ENCODE data around the gene PSAP.
A peak's percentile ranks its signal among the peaks of the same experiment; 100 is the strongest.
"Not testable (repeated sequence)": the region's sequence is repeated elsewhere in the genome, so short reads cannot be mapped to it uniquely, and the experiment has no call there.

The PSAP gene

DNA sequence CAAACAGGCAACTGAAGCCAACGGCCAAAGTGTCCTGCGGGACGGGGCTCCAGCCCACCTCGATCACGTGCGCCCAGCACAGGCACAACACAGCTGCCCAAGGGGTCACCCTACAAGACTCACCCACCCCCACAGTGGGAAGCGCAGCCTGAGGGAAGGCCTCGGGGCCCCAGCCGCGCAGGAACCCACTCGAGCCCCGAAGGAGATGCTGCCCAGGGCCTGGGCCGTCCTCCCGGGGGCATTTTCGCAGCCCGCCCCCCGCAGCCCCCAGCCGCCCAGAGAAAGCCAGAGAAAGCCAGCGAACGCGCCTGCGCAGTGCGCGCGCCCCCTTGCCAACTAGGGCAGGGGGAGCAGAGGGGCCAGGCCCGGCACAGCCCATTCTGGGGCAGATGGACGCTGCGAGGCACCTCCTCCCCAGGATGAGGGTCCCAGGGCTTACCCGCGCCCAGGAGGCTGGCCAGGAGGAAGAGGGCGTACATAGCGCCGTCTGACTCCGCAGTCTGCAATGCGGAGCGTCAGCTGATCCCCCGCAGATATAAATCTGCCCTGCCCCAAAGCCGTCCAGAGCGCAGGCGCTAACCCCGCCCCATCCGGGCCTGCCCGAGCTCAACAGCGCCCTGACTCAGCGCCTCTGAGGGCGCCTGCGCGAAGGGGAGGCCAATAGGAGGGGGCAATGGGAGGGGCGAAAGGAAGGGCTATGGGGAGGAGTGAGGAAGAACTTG lies at the start of gene PSAP:
PSAP (minus strand) TSS at position 509 of the 722 bp plus-strand sequence; CDS start at position 479, 30 bp downstream.
- intact Hi-C loops (cut with DNase I) = loop anchor here (1.0 kb wide), 1 partner anchor 9 kb away; no protein-coding TSS in a partner anchor

DNA sequence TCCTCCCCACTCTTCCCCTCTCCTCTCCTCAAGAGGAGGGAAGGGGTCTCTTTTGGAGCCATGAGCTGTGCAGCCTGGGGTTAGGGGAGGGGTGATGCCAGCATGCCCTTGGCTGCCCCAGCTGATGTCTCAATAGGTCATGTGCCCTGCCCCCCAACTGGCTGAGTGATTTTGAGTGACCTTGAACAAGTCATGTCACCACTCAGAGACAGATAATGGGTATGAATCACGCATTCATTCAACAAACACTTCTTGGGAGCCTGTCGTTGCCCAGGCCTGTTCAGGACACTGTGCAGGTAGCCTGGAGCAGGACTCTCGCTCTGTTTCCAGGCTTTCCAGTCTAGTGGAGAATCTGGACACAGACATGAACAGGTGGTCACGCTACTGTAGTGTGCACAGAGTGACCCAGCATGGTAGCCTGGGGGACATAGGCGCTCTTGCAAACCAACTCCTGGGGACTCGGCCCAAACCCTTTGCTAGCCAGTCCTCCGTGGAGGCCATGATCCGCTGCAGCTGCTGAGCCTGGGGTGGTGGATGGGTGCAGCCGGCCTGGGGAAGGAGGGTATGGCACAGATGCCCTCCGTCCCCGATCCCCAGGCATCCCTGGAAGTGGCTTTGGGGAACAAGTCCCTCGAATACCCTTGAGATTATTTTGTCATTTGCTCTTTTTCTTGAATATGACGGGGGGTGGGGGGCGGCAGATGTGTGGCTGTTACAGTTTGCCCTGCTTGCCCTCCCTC lies 49.6 kb upstream of the PSAP start:
- intact Hi-C loops (cut with DNase I) = no loop called here
- peak in 2 of 10 donors; percentile 63 to 74 for DNase-seq

More for the DNA sequence above, at the start of gene PSAP:
- peak; percentile 96 to 100 (median 98) for DNase-seq

DNA sequence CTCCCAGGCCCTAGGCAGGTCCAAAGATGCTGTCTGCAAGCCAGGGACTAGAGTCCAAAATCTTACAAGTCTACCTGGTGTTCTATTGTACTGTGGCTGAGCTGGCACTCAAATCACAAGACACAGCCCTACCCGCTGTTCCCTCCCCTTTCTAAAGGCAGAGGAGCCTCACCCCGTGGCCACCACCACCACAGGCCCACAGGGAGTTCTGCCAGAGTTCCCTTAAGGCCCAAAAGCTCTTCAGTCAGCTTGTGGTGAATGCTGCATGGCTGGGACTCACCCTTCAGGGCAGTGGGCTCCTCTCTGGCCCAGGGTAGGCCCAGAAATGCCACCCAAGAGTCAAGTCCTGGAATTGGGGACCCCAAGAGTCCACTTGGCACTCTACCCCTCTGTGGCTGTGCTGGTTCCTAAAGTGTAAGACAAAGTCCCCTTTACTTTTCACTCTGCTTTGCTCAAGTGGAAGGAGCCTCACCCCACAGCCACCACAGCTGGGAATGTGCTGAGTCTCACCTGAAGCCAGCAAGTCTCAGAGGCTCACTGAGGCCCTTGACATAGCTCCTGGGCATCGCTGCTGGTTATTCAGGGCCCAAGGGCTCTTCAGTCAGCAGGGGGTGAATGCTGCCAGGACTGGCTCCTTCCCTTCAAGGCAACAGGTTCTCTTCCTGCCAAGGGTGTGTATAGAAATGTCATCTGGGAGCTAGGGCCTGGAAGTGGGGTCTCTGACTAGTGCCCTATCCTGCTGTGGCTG lies 48.8 kb upstream of the PSAP start:
- peak in 2 of 10 donors; percentile 43 to 73 for DNase-seq
- intact Hi-C loops (cut with DNase I) = loop anchor here (5.0 kb wide), 3 partner anchors 52 to 518 kb away; no protein-coding TSS in a partner anchor

DNA sequence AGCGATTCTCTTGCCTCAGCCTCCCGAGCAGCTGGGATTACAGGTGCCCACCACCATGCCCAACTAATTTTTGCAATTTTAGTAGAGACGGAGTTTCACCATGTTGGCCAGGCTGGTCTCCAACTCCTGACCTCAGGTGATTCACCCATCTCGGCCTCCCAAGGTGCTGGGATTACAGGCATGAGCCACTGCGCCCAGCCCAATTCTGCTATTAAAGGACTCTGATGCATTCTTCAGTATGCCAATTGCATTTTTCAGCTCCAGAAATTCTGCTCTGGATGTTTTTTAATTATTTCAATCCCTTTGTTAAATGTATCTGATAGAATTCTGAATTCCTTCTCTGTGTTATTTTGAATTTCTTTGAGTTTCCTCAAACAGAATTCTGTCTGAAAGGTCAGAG lies 47.3 kb upstream of the PSAP start:
- intact Hi-C loops (cut with DNase I) = loop anchor here (5.0 kb wide), 3 partner anchors 54 to 516 kb away; no protein-coding TSS in a partner anchor

DNA sequence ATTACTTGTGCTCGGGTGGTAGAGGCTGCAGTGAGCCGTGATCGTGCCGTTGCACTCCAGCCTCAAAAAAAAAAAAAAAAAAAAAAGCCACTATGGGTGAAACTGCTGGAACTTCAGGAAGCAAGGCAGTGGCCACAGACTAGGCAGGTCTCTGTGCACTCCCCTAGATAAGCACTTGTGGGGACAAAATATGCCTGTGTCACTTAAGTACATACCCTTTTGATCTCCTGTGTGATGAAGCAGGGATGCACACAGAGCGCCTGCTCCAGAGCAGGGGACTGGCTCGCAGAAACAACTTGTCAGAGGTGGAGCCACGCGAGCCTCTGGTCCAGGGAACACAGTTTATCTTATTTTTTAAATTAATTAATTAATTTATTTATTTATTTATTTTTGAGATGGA lies 42.9 kb upstream of the PSAP start:
- DNase-seq = peak in 2 of 10 donors; percentile 19 to 61

More for the DNA sequence above, 47.3 kb upstream of the PSAP start:
- DNase-seq = peak in 2 of 10 donors; percentile 10 to 12

DNA sequence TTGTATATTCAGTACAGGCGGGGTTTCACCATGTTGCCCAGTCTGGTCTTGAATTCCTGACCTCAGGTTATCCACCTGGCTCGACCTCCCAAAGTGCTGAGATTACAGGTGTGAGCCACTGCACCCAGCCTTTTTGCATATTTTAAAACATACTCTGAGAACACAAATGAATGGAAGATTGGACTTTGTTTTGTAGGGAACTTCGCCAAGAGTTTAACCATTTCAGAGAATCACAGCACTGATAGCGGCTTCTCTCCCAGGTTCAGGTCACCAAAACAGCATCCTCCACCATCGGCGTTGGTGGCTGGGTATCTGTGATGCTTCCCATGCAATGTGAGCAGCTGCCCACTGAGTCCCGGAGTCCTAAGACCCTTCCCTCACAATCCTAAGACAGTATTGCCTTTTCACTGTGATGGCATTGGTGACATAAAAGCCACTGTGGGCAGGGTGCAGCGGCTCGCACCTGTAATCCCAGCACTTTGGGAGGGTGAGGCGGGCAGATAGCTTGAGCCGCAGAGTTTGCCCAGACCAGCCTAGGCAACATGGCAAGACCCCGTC lies 42.3 kb upstream of the PSAP start:
- intact Hi-C loops (cut with DNase I) = no loop called here
- peak in 2 of 10 donors; percentile 8 to 14 for DNase-seq

More for the DNA sequence above, 42.9 kb upstream of the PSAP start:
- intact Hi-C loops (cut with DNase I) = no loop called here

DNA sequence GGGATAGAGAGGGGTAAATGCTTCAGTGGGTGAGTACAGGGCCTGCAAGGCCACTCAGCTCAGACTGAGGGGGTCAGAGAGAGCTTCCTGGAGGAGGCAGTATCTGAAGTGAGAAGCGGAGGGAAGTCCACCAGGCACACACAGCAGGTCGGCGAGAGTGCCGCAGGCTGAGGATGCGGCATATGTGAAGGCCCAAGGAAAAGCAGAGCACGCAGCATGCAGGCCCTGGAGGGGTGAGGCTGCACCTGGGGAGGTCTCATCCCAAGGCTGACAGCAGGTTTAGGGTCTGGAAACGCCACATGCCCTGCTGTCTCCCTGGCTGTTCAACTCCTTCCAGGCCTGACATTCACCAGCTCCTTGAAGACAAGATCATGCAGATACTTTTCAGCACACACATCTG lies 40.4 kb upstream of the PSAP start:
- peak in 1 of 10 donors; percentile 75 for DNase-seq
- intact Hi-C loops (cut with DNase I) = no loop called here

DNA sequence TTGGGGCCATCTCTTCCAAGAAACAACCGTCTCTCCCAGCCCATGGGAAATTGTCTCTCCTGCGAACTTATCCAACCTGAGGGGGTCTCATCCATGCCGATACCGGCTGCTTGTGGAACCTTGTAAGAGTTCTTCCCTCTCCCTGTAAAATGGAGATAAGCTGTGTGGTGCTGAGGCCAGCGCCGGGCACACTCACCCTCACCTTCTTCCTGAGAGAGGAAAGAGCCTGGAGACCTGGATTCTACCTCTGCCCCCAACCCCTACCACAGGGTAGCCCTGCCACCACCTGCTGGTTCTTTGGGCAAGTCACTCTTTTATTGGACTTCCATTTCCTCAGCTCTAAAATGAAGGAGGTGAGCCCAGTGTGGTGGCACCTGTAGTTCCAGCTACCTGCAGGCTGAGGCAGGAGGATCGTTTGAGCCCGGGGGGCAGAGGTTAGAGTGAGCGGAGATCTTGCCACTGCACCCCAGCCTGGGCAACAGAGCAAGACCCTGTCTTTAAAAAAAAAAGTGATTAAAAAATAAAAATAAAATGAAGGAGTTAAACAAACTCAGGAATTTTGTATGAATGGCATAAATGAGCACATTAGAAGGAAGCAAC lies 38.4 kb upstream of the PSAP start:
- peak in 2 of 10 donors; percentile 53 to 59 for DNase-seq
- intact Hi-C loops (cut with DNase I) = loop anchor here (10.0 kb wide), 1 partner anchor 55 kb away; no protein-coding TSS in a partner anchor

DNA sequence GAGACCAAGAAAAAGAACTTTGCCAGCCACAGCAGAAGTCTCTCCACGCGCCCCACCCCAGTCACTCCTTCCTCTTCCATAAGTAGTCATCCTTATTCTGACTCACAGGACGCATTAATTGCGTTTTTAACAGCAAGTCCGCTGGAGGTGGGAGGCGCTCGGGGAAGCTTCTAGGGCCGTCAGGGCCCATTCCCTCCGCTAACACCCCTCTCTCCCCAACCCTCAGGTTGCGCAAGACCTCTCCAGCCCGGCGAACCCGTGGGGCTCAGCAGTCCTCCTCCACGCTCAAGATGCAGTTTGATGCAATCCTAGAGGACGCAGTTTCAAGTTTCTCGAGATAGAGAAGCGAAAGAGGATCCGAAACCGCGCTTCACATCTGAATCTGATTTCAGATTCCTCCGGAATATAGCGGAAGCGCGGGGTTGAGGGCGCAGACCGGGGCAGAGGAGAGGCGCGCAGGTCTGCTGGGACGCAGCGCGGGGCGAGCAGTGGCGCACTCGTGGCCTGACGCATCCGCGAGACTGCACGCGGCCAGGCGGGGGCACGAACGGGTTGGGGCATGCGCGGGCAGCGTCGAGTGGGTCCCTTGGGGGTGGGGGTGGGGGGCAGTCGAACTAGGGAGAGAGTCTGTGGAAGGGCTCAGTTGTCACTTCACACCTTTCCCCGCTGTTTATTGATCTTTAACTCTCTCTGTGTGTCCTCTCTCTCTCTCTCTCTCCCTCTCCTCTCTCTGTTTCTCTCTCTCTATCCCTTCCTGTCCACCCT lies 37.8 kb upstream of the PSAP start:
- intact Hi-C loops (cut with DNase I) = loop anchor here (10.0 kb wide), 1 partner anchor 54 kb away; no protein-coding TSS in a partner anchor
- peak; percentile 61 to 95 (median 74) for DNase-seq

DNA sequence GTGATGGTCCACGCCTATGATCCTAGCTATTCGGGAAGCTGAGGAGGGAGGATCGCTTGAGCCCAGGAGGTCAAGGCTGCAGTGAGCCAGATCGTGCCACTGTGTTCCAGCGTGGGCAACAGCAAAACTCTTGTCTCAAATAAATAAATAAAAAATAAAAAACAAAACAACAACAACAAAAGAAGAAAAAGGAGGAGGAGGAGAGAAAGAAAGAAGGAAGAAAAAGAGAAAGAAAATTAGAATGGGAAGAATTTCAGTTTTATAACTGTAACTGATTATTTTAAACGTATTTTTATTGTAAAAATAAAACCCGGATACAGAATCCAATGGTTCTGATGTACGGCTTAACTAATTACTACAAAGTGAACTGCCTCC lies 37.2 kb upstream of the PSAP start:
- intact Hi-C loops (cut with DNase I) = loop anchor here (10.0 kb wide), 1 partner anchor 53 kb away; no protein-coding TSS in a partner anchor

DNA sequence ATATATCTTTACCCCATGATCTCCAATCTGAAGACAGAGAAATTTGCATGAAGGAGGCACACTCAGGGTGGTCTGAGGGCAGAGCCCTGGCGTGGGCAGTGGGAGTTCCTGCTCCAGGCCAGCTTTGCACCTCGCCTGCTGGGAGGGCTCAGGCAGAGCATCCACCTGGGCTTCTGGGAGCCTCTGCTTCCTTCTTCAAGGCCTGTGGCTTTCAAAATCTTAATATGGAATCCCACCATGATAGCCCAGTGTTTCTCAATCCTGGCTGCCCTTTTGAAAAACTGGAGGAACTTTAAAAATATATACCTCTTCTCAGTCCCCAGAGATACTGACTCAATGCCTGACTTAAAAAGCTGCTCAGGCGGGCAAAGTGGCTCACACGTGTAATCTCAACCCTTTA lies 36.7 kb upstream of the PSAP start:
- peak in 1 of 10 donors; percentile 32 for DNase-seq
- intact Hi-C loops (cut with DNase I) = loop anchor here (10.0 kb wide), 1 partner anchor 53 kb away; no protein-coding TSS in a partner anchor

More for the DNA sequence above, 37.2 kb upstream of the PSAP start:
- peak in 1 of 10 donors; percentile 22 for DNase-seq

DNA sequence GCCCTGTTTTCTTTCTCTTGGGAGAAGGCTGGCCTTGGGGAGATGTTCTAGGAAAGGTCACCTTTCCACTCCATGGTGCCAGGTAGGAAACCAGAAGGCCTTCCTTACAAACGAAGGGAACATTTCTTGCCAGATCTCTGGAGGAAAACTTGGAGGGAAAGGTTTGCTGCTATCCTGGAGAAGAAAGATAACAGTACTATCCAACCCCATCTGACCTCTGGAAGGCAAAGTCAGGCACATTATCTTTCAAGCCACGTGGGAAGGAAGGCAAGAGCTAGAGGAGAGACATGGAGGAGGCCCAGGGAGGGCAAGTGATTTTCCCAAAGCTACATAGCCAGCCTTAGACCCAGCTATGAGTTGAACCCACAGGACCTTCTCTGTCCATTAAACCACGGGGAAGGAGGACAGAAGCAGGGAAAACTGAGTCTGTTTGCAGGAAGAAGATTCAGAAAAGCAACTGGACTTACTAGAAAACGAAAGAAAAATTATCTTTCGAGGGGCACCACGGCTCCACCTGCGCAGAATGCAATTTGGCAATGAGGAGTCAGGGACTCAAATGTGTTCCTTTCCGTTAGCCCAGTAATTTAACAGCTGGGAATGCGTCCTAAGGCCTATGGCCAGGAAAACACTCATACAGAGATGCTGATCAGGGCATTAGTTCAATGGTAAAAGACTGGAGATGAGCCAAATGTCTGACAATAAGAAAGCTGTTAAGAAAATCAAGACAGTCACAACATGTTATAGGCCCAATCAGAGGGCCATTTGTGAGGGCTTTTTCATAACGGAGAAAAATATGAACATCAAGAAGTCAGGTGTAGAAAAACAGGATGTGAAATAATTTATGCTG lies 32.0 kb upstream of the PSAP start:
- intact Hi-C loops (cut with DNase I) = loop anchor here (10.0 kb wide), 1 partner anchor 48 kb away; no protein-coding TSS in a partner anchor
- DNase-seq = no peak

DNA sequence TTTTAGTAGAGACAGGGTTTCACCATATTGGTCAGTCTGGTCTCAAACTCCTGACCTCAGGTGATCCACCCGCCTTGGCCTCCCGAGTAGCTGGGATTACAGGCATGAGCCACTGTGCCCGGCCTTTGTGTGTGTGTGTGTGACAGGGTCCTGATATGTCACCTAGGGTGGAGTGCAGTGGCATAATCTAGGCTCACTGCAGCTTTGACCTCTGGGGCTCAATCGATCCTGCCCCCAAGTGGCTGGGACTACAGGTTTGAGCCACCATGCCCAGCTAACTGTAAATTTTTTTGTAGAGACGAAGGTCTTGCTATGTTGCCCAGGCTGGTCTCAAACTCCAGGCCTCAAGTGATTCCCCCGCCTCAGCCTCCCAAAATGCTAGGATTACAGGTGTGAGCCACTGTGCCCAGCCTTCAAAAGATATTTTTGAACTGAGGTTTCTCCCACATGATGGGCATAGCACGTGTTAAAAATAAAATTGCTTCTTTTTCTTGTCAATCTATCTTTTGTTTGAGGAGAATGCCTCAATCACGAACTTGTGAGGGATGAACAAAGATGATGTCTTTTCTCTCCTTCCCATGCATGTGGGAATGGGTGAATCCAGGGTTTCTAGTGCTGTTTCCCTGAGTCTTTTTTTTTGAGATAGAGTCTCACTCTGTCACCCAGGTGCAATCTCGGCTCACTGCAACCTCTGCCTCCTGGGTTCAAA lies 30.8 kb upstream of the PSAP start:
- intact Hi-C loops (cut with DNase I) = loop anchor here (10.0 kb wide), 1 partner anchor 47 kb away; no protein-coding TSS in a partner anchor
- no peak for DNase-seq

DNA sequence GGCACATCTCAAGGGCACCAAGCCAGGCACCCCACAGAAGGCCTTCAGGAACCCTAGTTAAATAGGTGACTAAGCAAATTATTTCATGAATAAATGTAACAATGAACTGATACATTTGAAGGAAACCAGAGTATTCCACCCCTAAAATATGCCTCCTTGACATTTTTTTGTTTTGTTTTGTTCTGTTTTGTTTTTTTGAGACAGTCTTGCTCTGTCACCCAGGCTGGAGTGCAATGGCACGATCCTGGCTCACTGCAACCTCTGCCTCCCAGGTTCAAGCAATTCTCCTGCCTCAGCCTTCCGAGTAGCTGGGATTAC lies 30.2 kb upstream of the PSAP start:
- not testable (repeated sequence) for DNase-seq
- intact Hi-C loops (cut with DNase I) = loop anchor here (10.0 kb wide), 1 partner anchor 46 kb away; no protein-coding TSS in a partner anchor

DNA sequence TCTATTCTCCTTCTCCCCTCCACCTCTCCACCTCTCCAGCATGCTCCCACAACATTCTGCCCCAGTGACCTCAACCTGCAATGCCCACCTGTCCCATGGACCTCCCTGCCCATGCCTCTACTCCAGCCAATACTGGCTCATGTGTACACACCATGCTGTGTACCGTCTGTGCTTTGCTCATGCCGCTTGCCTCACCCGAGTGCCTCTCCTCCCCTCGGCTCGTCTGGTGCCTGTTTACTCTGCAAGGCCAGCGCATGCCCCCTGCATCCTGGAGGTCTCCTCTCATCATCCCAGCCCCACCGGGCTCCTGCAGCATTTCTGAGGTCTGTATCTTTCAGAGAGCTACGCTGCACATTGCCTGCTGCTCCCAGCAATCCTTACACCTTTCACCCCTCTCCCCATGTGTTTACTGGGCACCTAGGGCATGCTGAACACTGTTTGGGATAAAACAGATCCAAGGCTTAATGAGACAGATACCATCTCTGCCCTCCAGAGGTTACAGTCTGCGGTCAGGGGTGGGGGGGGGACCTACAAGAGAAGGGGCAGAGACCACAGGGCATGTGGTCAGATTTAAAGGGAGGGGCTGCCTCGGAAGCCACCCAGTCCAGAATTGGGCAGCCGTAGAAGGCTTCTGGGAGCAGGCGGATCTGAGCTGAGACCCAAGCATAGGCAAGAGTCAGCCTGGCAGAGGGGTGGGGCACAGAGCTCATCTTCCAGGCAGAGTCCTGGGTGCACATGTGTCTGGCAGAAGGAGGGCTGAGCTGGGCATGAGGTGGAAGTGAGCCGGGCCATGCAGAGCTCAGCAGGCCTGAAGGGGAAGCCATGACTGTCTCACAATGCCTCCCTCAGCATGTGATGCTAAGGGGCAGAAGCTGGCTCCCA lies 29.6 kb upstream of the PSAP start:
- intact Hi-C loops (cut with DNase I) = loop anchor here (10.0 kb wide), 1 partner anchor 46 kb away; no protein-coding TSS in a partner anchor

More for the DNA sequence above, 29.6 kb upstream of the PSAP start:
- DNase-seq = peak in 9 of 10 donors; percentile 13 to 90 (median 32)
